ENCODE measurements around the gene NDUFB6.

GRCh38 chr9:32543047-32543446 lies 29.9 kb downstream of the NDUFB6 start:
- no peak for TF ChIP-seq ZNF274 (IDR thresholded peaks at IDR 0.05; ENCODE audit: low read depth, low read length)
- TF ChIP-seq YY1 (IDR thresholded peaks at IDR 0.05; ENCODE audit: insufficient read depth, insufficient read length) = no peak
